ENCODE data around the gene DLX2. TPM values are rescaled to one million over a fixed set of nuclear protein-coding genes. Genes with fewer than 3 reads are reported as not detected.

The DLX2 gene
- total and polyA plus RNA-seq, 2 of the 13 experiments (the other 11 are each of a cell fraction or from before 2014, with no cell fraction given) = 0.07 to 0.15 TPM

DNA sequence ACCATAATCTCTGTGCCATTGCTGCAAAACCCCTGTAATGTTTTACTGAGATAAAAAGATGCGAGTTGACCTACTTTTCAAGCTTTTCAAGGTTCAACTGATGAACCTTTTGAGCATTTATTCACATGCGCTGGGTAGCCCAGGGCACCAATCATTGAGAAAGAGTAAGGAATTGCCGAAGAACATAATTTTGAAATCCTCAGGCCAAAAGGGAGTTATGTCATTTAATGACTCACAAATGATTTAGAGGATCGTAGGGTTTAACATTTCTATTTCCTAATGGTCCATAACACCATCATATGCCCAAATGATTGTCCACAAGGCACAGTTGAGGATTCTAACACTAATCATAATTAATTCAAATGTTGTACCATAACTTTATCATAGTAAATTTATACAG, 37.6 kb downstream of the DLX2 start:
- Histone ChIP-seq H2AFZ (ENCODE audit: low read length) (no peak overlapping the region), H3K4me2 (ENCODE audit: low read depth, low read length) (no peak overlapping the region), H3K27me3 (ENCODE audit: control insufficient read depth in 1 of 2, insufficient read depth in 2 of 2, low read length in 2 of 2) (no peaks in the 10 kb centered on the region), H3K27ac (ENCODE audit: extremely low read length, insufficient read depth, low read length) (no peak overlapping the region), H3K9me3 (ENCODE audit: low read length) (no peaks in the 10 kb centered on the region), H3K9ac (ENCODE audit: insufficient read depth, low read depth, low read length) (no peak overlapping the region), H3K79me2 (ENCODE audit: insufficient read depth, low read length) (no peaks in the 10 kb centered on the region), H3K36me3 (replicated peaks in 1 of 2; ENCODE audit: control insufficient read depth in 1 of 2, insufficient read depth in 2 of 2, low read length in 2 of 2) (peaks cover 3 to 5% of the 10 kb centered on the region in 2 experiments; a peak in 4 of 5 replicates), H3K4me1 (ENCODE audit: insufficient read depth, low read length) (peaks cover 5% of the 10 kb centered on the region; the same call in 1 of the 2 replicates), H4K20me1 (ENCODE audit: insufficient read depth, low read length) (no peaks in the 10 kb centered on the region), H3K4me3 (replicated peaks in 1 of 3; ENCODE audit: insufficient read depth in 1 of 3, low read depth in 2 of 3, low read length in 3 of 3) (no peak overlapping the region)
- FAIRE-seq = no peak
- DNase-seq (ENCODE audit: low spot score) = no peak
- in situ Hi-C loops (cut with HindIII; ENCODE audit: extremely low pct_ligation_motif_present, low pct_unique_long_range_greater_than_20kb) = no loop called here
- no peak for ATAC-seq
- POLR2A ChIA-PET = no interaction called here
- TF ChIP-seq GTF2F1 (IDR thresholded peaks at IDR 0.05; ENCODE audit: low read length) (no peak), NR2C2 (CRISPR knock-in tag; IDR thresholded peaks at IDR 0.05; ENCODE audit: borderline replicate concordance) (no peak)
- WGBS (ENCODE audit: low lambda C conversion rate) = 95% methylated on average over 4 of the region's 4 CpGs
- CTCF ChIA-PET (ENCODE audit: low intra/inter-chr PET ratio, low total read pairs) = no interaction called here
- intact Hi-C loops (cut with micrococcal nuclease; ENCODE audit: unreplicated experiment) = no loop called here
- no TSS peak for BruUV-seq (replicated peaks)

DNA sequence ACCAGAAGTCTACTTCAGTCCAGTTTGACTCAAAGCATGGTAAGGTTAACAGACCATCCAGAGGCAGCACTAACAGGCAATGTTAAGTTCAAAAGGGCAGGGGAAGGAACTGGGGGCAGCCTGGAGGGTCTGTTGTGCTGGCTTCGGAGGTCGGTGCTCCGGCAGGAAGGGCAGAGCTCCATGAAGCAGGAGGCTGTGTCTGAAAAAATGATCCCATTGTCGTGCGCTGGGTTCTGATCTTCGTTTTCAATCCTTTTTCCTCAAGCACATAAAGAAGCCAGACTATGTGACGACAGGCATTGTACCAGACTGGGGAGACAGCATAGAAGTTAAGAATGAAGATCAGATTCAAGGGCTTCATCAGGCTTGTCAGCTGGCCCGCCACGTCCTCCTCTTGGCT, 39.3 kb downstream of the DLX2 start:
- Histone ChIP-seq H3K9me3 (ENCODE audit: low read length) (no peaks in the 10 kb centered on the region), H3K9ac (ENCODE audit: insufficient read depth, low read depth, low read length) (no peak overlapping the region), H2AFZ (ENCODE audit: low read length) (no peak overlapping the region), H3K4me2 (ENCODE audit: low read depth, low read length) (no peak overlapping the region), H3K4me3 (replicated peaks in 1 of 3; ENCODE audit: insufficient read depth in 1 of 3, low read depth in 2 of 3, low read length in 3 of 3) (no peak overlapping the region), H3K27ac (ENCODE audit: extremely low read length, insufficient read depth, low read length) (no peak overlapping the region), H3K36me3 (replicated peaks in 1 of 2; ENCODE audit: control insufficient read depth in 1 of 2, insufficient read depth in 2 of 2, low read length in 2 of 2) (peaks cover 3 to 5% of the 10 kb centered on the region in 2 experiments; a peak in 4 of 5 replicates), H3K79me2 (ENCODE audit: insufficient read depth, low read length) (no peaks in the 10 kb centered on the region), H3K27me3 (ENCODE audit: control insufficient read depth in 1 of 2, insufficient read depth in 2 of 2, low read length in 2 of 2) (no peaks in the 10 kb centered on the region), H4K20me1 (ENCODE audit: insufficient read depth, low read length) (no peaks in the 10 kb centered on the region), H3K4me1 (ENCODE audit: insufficient read depth, low read length) (peaks cover 5% of the 10 kb centered on the region; the same call in 1 of the 2 replicates)
- in situ Hi-C loops (cut with HindIII; ENCODE audit: extremely low pct_ligation_motif_present, low pct_unique_long_range_greater_than_20kb) (no loop called here), intact Hi-C loops (cut with micrococcal nuclease; ENCODE audit: unreplicated experiment) (no loop called here)
- DNase-seq (ENCODE audit: low spot score) (no peak), FAIRE-seq (no peak), ATAC-seq (no peak)
- no TSS peak for BruUV-seq (replicated peaks)
- CTCF ChIA-PET (ENCODE audit: low intra/inter-chr PET ratio, low total read pairs) = no interaction called here
- WGBS (ENCODE audit: low lambda C conversion rate) = 91% methylated on average over 9 of the region's 9 CpGs
- POLR2A ChIA-PET = interaction anchor here (1.5 kb wide), 1 partner anchor 11 kb away, joined by 4 read pairs; no protein-coding TSS in a partner anchor
- TF ChIP-seq ZNF670 (CRISPR knock-in tag; IDR thresholded peaks at IDR 0.05; ENCODE audit: borderline replicate concordance) = no peak
- no peak for TF ChIP-seq NR2C2 (CRISPR knock-in tag; IDR thresholded peaks at IDR 0.05; ENCODE audit: borderline replicate concordance)
- no peak for TF ChIP-seq MIER3 (CRISPR knock-in tag; IDR thresholded peaks at IDR 0.05; ENCODE audit: borderline replicate concordance)
- TF ChIP-seq ZNF773 (CRISPR knock-in tag; IDR thresholded peaks at IDR 0.05; ENCODE audit: borderline replicate concordance) = no peak
- TF ChIP-seq GATA4 (IDR thresholded peaks at IDR 0.05; ENCODE audit: borderline replicate concordance, low read depth) = no peak
- no peak for TF ChIP-seq ATRX (CRISPR knock-in tag; IDR thresholded peaks at IDR 0.05; ENCODE audit: borderline replicate concordance)
- TF ChIP-seq AKAP8 (CRISPR knock-in tag; IDR thresholded peaks at IDR 0.05) = no peak
